Ramos (cell line): ENCODE results near the gene RETREG2.
"Not testable (repeated sequence)": the region's sequence is repeated elsewhere in the genome, so short reads cannot be mapped to it uniquely, and the experiment has no call there.

Source experiments
- in situ Hi-C: fragments of 300-500 bp; cut with MboI; formaldehyde crosslinking; loops from one replicate; pipeline ENCODE4 v1.14.3; 2022; ENCODE audit warnings: low sequenced_read_pairs; ENCODE audit not compliant: unreplicated experiment

The RETREG2 gene

DNA sequence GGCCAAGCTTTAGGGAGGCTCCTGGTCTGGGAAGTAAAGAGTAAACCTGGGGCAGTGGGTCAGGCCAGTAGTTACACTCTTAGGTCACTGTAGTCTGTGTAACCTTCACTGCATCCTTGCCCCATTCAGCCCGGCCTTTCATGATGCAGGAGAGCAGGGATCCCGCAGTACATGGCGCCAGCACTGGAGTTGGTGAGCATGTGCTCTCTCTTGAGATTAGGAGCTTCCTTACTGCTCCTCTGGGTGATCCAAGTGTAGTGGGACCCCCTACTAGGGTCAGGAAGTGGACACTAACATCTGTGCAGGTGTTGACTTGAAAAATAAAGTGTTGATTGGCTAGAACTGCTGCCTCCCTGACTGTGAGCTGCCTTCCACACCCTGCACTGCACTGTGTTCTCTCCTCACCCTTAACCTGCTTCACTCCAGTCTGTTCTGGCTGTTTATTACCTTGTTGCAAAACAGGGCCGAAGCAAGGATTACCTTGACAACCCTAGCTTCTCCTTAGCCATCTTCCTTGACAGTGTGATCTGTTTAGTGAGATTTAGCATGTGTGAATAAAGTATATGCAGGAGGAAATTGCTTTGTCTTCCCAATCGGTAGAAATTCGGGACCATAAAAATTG lies 5.2 kb downstream of the RETREG2 start:
- in situ Hi-C loops = no loop called here

DNA sequence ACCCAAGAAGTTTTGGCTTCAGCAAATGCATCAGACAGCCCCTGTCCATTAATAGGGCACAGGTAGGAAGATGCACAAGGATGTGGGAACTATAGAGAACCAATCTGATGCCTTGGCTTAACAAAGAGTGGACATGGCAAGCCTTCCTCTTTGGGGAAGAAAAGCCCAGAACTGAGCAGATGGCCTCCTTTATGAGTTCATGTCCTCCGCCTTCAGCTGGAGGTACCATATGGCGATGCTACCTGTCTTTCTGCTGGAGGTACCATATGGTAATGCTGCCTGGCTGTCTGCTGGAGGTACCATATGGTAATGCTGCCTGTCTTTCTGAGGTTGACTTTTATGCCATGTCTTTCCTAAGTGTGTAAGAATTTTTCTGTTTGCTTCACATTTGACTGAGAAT lies 6.0 kb downstream of the RETREG2 start:
- in situ Hi-C loops = no loop called here

DNA sequence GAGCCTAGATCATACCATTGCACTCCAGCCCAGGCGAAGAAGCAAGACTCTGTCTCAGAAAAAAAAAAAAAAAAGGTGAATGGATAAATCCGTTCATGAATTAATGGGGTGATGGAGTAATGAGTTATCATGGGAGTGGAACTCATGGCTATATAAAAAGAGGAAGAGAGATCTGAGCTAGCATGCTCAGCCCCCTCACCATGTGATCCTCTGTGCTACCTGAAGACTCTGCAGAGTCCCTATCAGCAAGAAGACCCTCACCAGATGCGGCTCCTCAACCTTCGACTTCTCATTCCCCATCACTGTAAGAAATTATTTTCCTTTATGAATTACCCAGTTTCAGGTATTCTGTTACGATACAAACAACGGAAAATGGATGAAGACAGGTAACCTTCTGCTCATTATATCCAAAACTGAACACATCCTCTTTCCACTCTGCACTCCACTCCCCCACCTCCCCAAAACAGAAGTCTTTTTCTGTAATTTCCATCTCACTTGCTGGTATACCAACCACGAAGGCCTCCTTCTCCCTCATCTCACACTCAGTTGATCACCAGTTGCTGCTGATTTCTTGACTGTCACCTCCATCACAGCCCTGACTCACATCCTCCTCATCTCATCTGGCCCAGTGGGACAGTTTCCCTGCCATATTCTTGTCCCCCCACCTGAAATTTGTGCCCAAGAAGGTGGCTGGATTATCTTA lies 8.8 kb downstream of the RETREG2 start:
- in situ Hi-C loops = no loop called here

DNA sequence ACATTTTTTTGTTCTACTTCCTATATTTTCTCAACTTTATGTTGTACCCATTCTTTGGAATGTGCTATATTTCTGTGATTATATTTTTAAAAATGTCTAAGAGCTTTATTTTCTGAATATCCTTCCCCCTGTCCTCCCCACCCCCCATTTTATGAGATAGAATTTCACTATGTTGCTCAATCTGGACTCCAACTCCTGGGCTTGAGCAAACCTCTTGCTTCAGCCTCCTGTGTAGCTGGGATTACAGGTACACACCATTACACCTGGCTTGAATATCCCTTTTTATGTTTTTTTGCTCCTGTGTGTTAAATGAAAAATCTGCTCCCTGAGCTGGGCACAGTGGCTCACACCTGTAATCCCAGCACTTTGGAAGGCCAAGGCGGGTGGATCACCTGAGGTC lies 19.3 kb downstream of the RETREG2 start:
- in situ Hi-C loops = no loop called here

DNA sequence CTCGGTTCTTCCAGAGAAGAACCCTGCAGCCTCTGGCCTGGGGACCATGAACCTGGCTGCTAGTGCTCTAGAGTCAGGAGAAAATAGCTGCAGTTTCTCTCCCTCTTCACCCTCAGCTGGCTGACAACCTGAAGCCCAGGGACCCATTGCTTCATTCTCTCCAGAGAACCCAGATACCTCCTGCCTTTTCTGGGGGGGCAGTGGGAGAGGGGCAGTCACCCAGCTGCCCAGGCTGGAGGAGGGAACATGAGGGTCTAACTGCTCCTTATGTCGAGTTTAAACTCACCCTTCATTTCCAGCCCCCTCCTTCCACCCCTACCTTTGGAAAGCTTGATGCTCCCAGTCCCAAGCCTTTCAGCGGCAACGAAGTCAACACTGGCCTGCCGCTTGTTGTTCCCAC lies 20.9 kb downstream of the RETREG2 start:
- in situ Hi-C loops = no loop called here

DNA sequence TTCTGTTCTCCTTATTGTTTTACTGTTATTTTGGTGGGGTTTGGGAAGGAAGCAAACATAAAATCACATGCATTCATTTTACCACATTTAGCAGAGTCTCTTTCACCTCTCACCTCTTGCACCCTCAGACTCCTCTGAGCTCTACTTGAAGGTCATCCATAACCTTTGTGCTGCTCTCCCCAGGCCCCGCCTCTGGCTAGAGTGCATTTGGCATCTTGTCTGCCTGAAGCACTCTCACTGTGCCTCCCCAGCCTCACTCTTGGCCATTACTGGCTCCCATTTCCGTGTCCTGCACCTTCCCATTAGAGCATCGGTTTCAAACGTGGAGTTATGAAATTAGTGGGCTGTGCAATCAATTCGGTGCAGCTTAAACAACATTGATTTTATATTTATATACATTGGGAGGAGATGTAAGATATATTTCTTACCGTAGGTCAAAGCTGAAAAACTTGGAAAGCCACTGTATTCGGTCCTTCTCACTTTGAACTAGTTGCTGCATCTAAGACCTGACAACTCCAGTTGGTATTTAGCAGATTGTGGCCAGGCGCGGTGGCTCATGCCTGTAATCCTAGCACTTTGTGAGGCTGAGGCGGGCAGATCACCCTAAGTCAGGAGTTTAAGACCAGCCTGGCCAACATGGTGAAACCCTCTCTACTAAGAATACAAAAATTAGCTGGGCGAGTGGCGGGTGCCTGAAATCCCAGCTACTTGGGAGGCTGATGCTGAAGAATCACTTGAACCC lies 21.6 kb downstream of the RETREG2 start:
- in situ Hi-C loops = no loop called here

DNA sequence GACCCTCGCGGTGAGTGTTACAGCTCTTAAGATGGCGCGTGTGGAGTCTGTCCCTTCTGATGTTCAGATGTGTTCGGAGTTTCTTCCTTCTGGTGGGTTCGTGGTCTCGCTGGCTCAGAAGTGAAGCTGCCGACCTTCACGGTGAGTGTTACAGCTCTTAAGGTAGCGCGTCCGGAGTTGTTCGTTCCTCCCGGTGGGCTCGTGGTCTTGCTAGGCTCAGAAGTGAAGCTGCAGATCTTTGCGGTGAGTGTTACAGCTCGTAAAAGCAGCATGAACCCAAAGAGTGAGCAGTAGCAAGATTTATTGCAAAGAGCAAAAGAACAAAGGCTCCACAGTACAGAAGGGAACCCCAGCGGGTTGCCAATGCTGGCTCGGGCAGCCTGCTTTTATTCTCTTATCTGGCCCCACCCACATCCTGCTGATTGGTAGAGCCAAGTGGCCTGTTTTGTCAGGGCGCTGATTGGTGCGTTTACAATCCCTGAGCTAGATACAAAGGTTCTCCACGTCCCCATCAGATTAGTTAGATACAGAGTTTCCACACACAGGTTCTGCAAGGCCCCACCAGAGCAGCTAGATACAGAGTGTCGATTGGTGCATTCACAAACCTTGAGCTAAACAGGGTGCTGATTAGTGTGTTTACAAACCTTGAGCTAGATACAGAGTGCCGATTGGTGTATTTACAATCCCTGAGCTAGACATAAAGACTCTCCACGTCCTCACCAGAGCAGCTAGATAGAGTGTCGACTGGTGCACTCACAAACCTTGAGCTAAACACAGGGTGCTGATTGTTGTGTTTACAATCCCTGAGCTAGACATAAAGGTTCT lies 22.6 kb downstream of the RETREG2 start:
- in situ Hi-C loops = not testable (repeated sequence)

DNA sequence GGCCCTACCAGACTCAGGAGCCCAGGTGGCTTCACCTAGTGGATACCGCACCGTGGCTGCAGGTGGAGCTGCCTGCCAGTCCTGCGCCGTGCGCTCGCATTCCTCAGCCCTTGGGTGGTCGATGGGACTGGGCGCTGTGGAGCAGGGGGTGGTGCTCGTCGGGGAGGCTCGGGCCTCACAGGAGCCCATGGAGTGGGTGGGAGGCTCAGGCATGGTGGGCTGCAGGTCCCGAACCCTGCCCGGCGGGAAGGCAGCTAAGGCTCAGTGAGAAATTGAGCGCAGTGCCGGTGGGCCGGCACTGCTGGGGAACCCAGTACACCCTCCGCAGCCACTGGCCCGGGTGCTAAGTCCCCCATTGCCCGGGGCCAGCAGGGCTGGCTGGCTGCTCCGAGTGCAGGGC lies 23.3 kb downstream of the RETREG2 start:
- in situ Hi-C loops = not testable (repeated sequence)

DNA sequence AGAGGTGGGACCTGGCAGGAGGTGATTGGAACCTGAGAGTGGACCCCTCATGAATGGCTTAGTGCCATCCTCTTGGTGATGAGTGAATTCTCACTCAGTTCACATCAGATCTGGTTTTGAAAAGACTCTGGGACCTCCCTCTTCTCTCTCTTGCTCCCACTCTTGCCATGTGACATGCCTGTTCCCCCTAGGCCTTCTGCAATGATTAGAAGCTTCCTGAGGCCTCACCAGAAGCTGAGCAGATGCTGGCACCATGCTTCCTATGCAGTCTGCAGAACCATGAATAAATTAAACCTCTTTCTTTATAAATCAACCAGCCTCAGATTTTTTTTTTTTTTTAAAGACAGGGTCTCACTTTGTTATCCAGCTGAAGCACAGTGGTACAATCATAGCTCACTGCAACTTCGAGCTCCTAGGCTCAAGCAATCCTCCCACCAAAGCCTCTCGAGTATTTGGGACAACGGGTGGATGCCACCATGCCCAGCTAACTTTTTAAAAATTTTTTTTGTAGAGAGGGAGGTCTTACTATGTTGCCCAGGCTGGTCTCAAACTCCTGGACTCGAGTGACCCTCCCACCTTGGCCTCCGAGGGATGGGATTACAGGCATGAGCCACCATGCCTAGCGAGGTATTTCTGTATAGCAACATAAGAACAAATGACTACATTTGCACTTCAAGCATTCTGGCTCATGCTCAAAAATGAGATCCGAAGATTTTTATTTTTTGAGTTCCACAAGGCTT lies 26.5 kb downstream of the RETREG2 start:
- in situ Hi-C loops = loop anchor here (5.0 kb wide), 1 partner anchor 32 kb away; the partner anchor contains the start of gene SLC23A3

DNA sequence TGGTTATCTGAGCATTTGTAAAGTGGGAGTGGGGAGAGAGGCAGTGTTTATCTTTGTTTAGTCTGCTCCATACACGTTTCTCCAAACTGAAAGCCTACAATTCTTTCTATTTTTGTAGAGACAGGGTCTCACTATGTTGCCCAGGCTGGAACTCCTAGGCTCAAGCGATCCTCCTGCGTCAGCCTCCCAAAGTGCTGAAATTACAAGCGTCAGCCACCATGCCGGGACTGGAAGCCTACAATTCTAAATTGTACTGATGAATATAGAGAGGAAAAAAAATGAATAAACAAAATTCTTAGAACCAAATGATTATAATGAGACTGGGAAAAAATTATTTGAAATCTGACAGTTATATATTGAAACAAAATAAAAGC lies 27.1 kb downstream of the RETREG2 start:
- in situ Hi-C loops = loop anchor here (5.0 kb wide), 1 partner anchor 33 kb away; the partner anchor contains the start of gene SLC23A3

DNA sequence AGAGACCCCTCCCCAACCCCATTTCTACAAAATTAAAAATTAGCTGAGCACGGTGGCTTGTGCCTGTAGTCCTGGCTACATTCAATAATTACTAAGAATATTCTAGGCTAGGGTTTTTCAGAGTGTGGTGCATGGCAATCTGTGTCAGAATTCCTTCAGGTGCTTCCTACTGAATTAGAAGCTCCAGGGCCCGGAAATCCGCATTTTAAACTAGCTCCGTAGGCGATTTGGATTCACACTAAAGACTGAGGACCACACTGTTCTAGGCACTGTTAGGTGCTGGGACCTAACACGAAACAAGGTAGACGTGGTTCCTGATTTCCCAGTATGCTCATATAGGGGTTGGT lies 27.9 kb downstream of the RETREG2 start:
- in situ Hi-C loops = loop anchor here (5.0 kb wide), 1 partner anchor 34 kb away; the partner anchor contains the start of gene SLC23A3

DNA sequence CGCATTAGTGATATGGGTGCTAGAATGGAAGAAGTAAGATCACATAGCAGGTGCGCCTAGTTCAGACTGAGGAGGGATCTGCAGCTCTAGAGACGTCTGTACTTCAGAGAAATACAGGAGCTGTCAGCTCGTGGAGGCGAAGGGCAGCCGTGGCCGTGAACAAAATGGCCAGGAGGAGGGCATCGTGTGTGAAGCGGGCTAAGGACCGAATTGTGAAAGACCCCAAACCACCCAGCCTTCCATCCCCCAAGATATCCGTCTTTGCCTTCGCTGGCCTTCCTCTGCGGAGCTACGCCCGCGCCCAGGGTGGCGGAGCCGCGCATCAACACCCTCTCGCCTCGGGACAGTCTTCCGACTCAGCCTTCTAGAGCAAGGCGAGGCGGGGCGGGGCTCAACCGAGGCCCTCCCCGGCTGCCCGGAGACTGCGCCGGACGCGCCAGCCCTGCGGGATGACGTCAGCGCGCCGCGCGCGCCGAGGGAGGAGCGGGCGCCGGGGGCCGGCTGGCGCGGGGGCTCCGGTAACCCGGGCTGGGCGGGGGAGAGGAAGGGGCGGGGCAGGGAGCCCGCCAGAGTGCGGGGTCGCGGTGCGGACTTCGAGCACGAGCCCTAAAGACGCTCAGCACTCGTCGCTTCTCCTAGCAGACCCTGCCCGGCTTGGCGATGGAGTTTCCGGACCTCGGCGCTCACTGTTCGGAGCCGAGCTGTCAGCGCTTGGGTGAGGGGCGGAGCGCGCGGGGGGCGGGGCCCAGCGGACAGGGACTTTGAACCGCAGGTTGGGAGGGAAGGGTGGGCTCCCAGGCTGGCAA lies 28.5 kb downstream of the RETREG2 start, which contains the start of gene ZFAND2B:
Gene ZFAND2B, plus strand, starts transcription at position 455 of the 806 bp plus-strand sequence. Its CDS starts 206 bp downstream, at position 661.
- in situ Hi-C loops = loop anchor here (5.0 kb wide), 1 partner anchor 34 kb away; the partner anchor contains the start of gene SLC23A3

DNA sequence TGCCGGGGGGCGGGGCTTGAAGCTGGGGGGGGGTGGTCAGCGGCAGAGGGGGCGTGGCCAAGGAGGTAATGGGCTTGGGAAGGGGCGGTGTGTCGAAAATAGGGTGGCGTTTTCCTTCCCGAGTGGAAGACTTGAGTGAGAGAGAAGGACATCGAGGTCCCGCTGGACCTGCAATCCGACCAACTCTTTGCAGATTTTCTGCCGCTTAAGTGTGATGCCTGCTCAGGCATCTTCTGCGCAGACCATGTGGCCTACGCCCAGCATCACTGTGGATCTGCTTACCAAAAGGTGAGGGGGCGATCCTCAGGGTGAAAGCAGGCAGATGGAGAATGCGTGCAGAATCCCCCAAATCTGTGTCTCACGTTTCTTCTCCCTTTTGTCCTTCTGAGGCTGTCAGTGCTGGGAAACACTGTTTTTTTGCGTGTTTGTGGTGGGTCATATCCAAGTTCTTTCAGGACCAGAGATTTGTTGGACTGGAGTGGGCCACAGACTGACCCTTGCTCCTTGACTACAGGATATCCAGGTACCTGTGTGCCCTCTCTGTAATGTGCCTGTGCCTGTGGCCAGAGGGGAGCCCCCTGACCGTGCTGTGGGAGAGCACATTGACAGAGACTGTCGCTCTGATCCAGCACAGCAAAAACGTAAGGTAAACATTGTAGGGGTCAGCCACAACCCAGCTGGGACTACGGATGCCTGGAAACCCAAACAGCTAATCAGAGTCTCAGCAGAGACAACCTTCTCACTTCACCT lies 29.2 kb downstream of the RETREG2 start:
- in situ Hi-C loops = loop anchor here (5.0 kb wide), 1 partner anchor 35 kb away; the partner anchor contains the start of gene SLC23A3

DNA sequence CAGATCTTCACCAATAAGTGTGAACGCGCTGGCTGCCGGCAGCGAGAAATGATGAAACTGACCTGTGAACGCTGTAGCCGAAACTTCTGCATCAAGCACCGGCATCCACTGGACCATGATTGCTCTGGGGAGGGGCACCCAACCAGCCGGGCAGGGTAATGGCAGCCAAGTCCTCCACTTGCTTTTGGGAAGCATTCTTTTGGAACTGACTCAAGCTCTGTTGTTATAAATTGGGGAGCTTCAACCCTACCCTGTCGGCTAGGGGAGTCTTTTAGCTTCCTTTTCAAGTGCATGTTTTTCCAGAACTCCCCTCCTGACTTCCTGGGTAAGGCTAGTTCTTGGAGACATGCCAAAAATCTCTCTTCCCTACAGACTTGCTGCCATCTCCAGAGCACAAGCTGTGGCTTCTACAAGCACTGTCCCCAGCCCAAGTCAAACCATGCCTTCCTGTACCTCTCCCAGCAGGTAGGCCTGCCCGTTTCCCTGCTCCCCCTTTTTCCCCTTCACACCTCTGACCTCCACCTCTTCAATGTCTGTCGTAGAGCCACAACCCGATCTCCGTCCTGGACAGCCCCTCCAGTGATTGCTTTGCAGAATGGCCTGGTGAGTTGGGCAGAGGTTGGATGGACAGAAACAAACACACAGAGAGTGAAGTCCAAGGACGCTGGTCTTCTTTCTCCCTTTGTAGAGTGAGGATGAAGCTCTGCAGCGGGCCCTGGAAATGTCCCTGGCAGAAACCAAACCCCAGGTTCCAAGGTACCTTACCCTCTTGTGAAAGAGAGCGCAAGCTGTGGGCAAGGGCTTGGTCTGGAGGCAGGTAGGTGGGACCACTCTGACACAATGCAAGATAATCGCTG lies 30.0 kb downstream of the RETREG2 start:
- in situ Hi-C loops = loop anchor here (5.0 kb wide), 1 partner anchor 36 kb away; the partner anchor contains the start of gene SLC23A3

DNA sequence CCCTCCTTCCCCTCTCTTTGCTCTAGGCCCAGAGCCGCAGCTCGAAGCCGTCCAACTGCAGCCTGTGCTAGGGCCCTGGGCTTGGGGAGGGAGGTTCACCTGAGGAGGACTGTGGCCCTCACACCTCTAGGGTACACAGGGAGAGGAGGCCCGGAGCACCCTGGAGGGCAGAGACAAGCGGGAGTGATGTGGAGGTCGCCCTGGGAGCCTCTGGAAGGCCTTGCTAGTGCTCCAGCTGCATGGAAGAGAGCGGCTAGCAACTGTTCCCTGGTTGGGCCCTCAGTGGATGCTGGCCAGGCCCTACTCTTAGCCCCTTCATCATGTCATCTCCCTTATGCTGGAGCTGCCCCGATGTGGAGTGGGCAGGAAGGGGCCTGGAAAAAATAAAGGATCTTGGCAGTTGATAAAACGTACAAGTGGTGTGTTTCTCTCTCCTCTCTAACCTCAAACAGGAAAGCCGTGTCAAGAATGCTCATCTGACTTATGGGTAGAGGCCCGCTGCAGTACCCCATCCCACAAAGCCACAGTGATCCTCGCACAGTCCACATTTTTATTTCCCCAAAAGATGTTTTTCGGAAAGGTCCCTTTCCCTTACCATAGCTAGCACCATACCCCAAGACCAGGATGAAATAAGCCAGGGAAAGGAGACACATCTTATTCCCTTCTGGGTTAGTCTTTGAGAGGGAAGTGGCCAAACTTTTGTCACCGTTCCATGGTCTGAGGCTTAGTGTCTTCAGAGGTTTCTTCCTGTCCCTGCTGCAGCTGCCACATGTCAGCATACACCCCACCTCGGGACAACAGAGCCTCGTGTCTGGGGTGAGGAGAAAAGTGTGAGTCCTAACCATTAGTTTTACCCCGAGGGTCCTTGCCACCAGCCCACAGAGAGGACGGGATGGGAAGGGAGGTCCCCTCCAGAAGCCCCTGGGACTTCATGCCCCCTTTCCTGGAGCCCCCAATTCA lies 31.4 kb downstream of the RETREG2 start:
- in situ Hi-C loops = loop anchor here (5.0 kb wide), 1 partner anchor 37 kb away; the partner anchor contains the start of gene SLC23A3
